ENCODE results near the gene HNF1A. TPM values are rescaled to one million over a fixed set of nuclear protein-coding genes. Genes with fewer than 3 reads are reported as not detected.
A peak's percentile ranks its signal among the peaks of the same experiment; 100 is the strongest.

The HNF1A gene
- total and polyA plus RNA-seq, 2 donors (not counting 1 experiment from before 2014, with no cell fraction given): not detected

DNA sequence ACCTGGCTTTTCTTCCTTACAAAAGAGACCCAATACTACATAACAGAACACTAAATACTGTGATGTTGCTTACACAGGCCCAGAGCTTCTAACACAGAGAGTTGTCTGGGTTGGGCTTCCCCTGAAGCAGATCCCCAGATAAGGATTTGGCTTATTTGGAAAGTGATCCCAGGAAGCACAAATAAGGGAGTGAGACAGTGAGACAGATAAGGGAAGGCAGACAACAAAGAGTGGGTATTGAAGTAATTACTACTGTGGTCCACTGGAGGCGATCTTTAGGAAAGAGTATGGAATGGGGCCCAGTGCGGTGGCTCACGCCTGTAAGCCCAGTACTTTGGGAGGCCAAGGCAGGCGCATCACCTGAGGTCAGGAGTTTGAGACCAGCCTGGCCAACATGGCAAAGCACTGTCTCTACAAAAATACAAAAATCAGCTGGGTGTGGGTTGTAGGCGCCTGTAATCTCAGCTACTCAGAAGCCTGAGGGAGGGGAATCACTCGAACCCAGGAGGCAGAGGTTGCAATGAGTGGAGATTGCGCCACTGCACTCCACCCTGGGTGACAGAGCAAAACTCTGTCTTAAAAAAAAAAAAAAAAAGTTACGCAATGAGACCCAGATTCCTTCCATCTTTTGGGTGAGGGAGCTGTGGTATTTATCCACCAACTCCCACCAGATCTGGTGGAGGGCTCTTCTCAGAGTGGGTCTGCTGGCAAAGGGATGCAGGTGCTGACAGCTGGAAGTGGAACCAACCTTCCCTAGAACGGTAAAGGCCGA lies 48.1 kb downstream of the HNF1A start:
- no peaks in the 10 kb centered on the region for H3K4me1 Mint-ChIP-seq
- H3K27ac ChIP-seq (ENCODE audit: low read length in 2 of 2): no peak overlapping the region
- H3K9me3 ChIP-seq (ENCODE audit: control extremely low read depth in 1 of 3, control insufficient read depth in 2 of 3, insufficient read depth in 1 of 3, low read length in 2 of 3): no peaks in the 10 kb centered on the region
- no peaks in the 10 kb centered on the region for H3K79me2 ChIP-seq (ENCODE audit: control insufficient read depth, insufficient read depth, low read length)
- no peaks in the 10 kb centered on the region for H3K9me3 Mint-ChIP-seq (ENCODE audit: insufficient read depth)
- H3K27me3 Mint-ChIP-seq: peaks cover 19% of the 10 kb centered on the region
- DNase-seq (no peak), ATAC-seq (ENCODE audit: low read depth) (no peak)
- ChIA-PET POLR2A (interaction anchor here (0.5 kb wide), 1 partner anchor 474 kb away, joined by 3 read pairs; no protein-coding TSS in a partner anchor), CTCF (no interaction called here)
- TF ChIP-seq, protein P1, sequence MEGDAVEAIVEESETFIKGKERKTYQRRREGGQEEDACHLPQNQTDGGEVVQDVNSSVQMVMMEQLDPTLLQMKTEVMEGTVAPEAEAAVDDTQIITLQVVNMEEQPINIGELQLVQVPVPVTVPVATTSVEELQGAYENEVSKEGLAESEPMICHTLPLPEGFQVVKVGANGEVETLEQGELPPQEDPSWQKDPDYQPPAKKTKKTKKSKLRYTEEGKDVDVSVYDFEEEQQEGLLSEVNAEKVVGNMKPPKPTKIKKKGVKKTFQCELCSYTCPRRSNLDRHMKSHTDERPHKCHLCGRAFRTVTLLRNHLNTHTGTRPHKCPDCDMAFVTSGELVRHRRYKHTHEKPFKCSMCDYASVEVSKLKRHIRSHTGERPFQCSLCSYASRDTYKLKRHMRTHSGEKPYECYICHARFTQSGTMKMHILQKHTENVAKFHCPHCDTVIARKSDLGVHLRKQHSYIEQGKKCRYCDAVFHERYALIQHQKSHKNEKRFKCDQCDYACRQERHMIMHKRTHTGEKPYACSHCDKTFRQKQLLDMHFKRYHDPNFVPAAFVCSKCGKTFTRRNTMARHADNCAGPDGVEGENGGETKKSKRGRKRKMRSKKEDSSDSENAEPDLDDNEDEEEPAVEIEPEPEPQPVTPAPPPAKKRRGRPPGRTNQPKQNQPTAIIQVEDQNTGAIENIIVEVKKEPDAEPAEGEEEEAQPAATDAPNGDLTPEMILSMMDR (IDR thresholded peaks at IDR 0.05): no peak
- TF ChIP-seq EZH2 (IDR thresholded peaks at IDR 0.05; ENCODE audit: borderline replicate concordance, insufficient read depth, low read depth, low read length, poor library complexity, severe bottlenecking): no peak
- H3K4me3 ChIP-seq (ENCODE audit: control extremely low read depth in 1 of 5, extremely low read depth in 1 of 5, insufficient read depth in 1 of 5, low read depth in 2 of 5, low read length in 4 of 5): no peak overlapping the region
- intact Hi-C loops (cut with micrococcal nuclease): no loop called here
- H3K9ac ChIP-seq (ENCODE audit: low read length): no peak overlapping the region
- no peaks in the 10 kb centered on the region for H3K4me1 ChIP-seq (ENCODE audit: control insufficient read depth in 2 of 2, insufficient read depth in 2 of 2, low read length in 2 of 2)
- no peaks in the 10 kb centered on the region for H4K20me1 ChIP-seq (ENCODE audit: control insufficient read depth, insufficient read depth, low read length, poor library complexity, severe bottlenecking)
- H3K4me3 Mint-ChIP-seq: no peak overlapping the region
- no peak overlapping the region for H3K4me2 ChIP-seq (replicated peaks; ENCODE audit: low read depth, low read length, poor library complexity, severe bottlenecking)
- H3K36me3 ChIP-seq (replicated peaks in 1 of 2; ENCODE audit: control extremely low read depth in 1 of 2, control insufficient read depth in 1 of 2, extremely low read depth in 1 of 2, insufficient read depth in 2 of 2, low read length in 1 of 2): no peaks in the 10 kb centered on the region
- no peak overlapping the region for H2AFZ ChIP-seq (ENCODE audit: insufficient read depth, low read depth, low read length, poor library complexity, severe bottlenecking)
- H3K27me3 ChIP-seq (replicated peaks in 1 of 4; ENCODE audit: control extremely low read depth in 1 of 4, control insufficient read depth in 3 of 4, insufficient read depth in 4 of 4, low read length in 3 of 4): peaks cover 0 to 9% (median 0%) of the 10 kb centered on the region in 4 experiments
- WGBS (ENCODE audit: insufficient coverage): 98% methylated on average over 5 of the region's 10 CpGs
- peak overlapping the region; percentile 4 for H3K27ac Mint-ChIP-seq

DNA sequence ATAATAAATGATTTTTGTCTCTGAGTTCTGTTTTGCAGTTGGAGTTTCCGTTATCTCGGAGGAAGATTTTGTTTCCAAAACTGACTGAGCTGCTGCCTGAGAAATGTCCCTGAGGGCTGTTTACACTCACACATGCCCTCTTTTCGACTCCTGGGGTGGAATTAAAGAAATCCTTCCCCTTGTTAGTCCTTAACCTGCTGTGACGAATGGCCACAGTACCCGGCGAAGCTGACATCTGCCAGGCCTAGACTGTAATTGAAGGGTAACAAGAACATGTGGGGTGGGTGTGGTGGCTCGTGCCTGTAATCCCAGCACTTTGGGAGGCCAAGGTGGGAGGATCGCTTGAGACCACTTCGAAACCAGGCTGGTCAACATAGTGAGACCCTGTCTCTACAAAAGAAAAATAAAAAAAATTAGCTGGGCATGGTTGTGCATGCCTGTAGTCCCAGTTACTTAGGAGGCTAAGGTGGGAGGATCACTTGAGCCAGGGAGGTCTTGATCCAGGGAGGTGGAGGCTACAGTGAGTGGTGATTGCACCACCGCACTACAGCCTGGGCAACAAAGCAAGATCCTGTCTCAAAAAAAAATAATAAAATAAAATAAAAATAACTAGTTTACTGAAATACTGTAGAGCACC lies 52.4 kb downstream of the HNF1A start:
- TF ChIP-seq, protein P1 (IDR thresholded peaks at IDR 0.05): no peak
- TF ChIP-seq EZH2 (IDR thresholded peaks at IDR 0.05; ENCODE audit: borderline replicate concordance, insufficient read depth, low read depth, low read length, poor library complexity, severe bottlenecking): no peak

More for the DNA sequence above, 52.4 kb downstream of the HNF1A start:
- Histone ChIP-seq H3K27ac (ENCODE audit: low read length in 2 of 2) (no peak overlapping the region), H3K9ac (ENCODE audit: low read length) (no peak overlapping the region), H3K36me3 (replicated peaks in 1 of 2; ENCODE audit: control extremely low read depth in 1 of 2, control insufficient read depth in 1 of 2, extremely low read depth in 1 of 2, insufficient read depth in 2 of 2, low read length in 1 of 2) (no peaks in the 10 kb centered on the region), H3K4me2 (replicated peaks; ENCODE audit: low read depth, low read length, poor library complexity, severe bottlenecking) (no peak overlapping the region), H3K4me3 (ENCODE audit: control extremely low read depth in 1 of 5, extremely low read depth in 1 of 5, insufficient read depth in 1 of 5, low read depth in 2 of 5, low read length in 4 of 5) (no peak overlapping the region), H3K4me1 (ENCODE audit: control insufficient read depth in 2 of 2, insufficient read depth in 2 of 2, low read length in 2 of 2) (no peaks in the 10 kb centered on the region), H2AFZ (ENCODE audit: insufficient read depth, low read depth, low read length, poor library complexity, severe bottlenecking) (no peak overlapping the region), H3K9me3 (ENCODE audit: control extremely low read depth in 1 of 3, control insufficient read depth in 2 of 3, insufficient read depth in 1 of 3, low read length in 2 of 3) (peaks cover 0 to 3% (median 0%) of the 10 kb centered on the region in 3 donors), H3K79me2 (ENCODE audit: control insufficient read depth, insufficient read depth, low read length) (no peaks in the 10 kb centered on the region), H3K27me3 (replicated peaks in 1 of 4; ENCODE audit: control extremely low read depth in 1 of 4, control insufficient read depth in 3 of 4, insufficient read depth in 4 of 4, low read length in 3 of 4) (peaks cover 0 to 43% (median 3%) of the 10 kb centered on the region in 4 experiments), H4K20me1 (ENCODE audit: control insufficient read depth, insufficient read depth, low read length, poor library complexity, severe bottlenecking) (no peaks in the 10 kb centered on the region)
- Mint-ChIP-seq H3K4me3 (no peak overlapping the region), H3K4me1 (no peaks in the 10 kb centered on the region), H3K27me3 (peaks cover 33% of the 10 kb centered on the region), H3K9me3 (ENCODE audit: insufficient read depth) (no peaks in the 10 kb centered on the region), H3K27ac (no peak overlapping the region)
- POLR2A ChIA-PET: no interaction called here
- intact Hi-C loops (cut with micrococcal nuclease): no loop called here
- ATAC-seq (ENCODE audit: low read depth) (no peak), DNase-seq (no peak)
- 65% methylated on average over 2 of the region's 10 CpGs for WGBS (ENCODE audit: insufficient coverage)
- CTCF ChIA-PET: no interaction called here
